Transverse colon (tissue), 3 donors: ENCODE results near the gene TMEM187.

Experiments used
- EP300 ChIP-seq: sonication (generic); formaldehyde crosslinking; IDR thresholded peaks from one replicate; pipeline ENCODE4 v1.6.1; 2017; ENCODE audit warnings: antibody characterized with exemption, low read depth
- TF ChIP-seq, protein P1 (sequence below), 5 experiments: fragments of 200-600 bp in 3 of 5; fragments of 450-650 bp in 2 of 5; sonication (generic) in 3 of 5; IDR thresholded peaks; 1 replicate in 2 of 5; 2 replicates in 3 of 5; pipeline ENCODE4 v1.5.1; 2016 to 2017; ENCODE audit warnings: antibody characterized with exemption in 5 of 5, inconsistent platforms in 3 of 5, mild to moderate bottlenecking in 2 of 5, moderate library complexity in 1 of 5

DNA sequence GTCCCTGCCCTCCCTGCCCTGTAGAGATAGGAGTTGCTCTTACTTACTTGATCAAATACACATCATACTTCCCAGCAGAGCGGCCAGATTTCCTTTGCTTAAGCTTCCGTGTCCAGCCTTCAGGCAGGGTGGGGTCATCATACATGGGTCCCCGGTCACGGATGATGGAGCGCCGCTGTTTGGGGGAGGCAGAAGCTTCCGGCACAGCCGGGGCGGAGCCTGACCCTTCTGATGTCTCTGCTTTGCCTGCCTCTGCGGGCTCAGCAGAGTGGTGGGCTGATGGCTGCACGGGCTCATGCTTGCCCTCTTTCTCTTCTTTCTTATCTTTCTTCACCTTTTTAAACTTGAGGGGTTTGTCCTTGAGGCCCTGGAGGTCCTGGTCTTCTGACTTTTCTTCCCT is 59.6 kb downstream of the TMEM187 start:
- TF ChIP-seq, protein P1, sequence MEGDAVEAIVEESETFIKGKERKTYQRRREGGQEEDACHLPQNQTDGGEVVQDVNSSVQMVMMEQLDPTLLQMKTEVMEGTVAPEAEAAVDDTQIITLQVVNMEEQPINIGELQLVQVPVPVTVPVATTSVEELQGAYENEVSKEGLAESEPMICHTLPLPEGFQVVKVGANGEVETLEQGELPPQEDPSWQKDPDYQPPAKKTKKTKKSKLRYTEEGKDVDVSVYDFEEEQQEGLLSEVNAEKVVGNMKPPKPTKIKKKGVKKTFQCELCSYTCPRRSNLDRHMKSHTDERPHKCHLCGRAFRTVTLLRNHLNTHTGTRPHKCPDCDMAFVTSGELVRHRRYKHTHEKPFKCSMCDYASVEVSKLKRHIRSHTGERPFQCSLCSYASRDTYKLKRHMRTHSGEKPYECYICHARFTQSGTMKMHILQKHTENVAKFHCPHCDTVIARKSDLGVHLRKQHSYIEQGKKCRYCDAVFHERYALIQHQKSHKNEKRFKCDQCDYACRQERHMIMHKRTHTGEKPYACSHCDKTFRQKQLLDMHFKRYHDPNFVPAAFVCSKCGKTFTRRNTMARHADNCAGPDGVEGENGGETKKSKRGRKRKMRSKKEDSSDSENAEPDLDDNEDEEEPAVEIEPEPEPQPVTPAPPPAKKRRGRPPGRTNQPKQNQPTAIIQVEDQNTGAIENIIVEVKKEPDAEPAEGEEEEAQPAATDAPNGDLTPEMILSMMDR (IDR thresholded peaks at IDR 0.05), result no peak
- TF ChIP-seq EP300, result no peak
